IMR-90 (cell line): Measurements from ENCODE around the gene PITPNC1. TPM values are rescaled to one million over a fixed set of nuclear protein-coding genes. Genes with fewer than 3 reads are reported as not detected.

Experiments
- ATAC-seq: fragments of 200-7000 bp; cut with Tn5 transposase; 2 replicates; pipeline ENCODE4 v1.9.1; 2020; ENCODE audit warnings: low read depth, mild to moderate bottlenecking, moderate library complexity
- BruUV-seq: library from RNA; stranded (reverse); fragments of 400-500 nt; replicated peaks from 2 replicates; lab custom pipeline; 2021; lab: Mats Ljungman, UMichigan
- CTCF ChIA-PET: fragments of 300-600 bp; formaldehyde crosslinking; extraction: SDS; loops from one replicate; lab custom pipeline; 2021; ENCODE audit warnings: antibody characterized with exemption; lab: Yijun Ruan, JAX
- POLR2A ChIA-PET: fragments of 300-600 bp; sonication (Branson Sonifier 250); formaldehyde crosslinking; loops from one replicate; lab custom pipeline; 2022; ENCODE audit warnings: antibody characterized with exemption; ENCODE audit not compliant: unreplicated experiment; lab: Charles Lee
- DNase-seq: peaks from one replicate; pipeline ENCODE4 v3.0.0; 2013
- H2AFZ ChIP-seq: replicated peaks from 2 replicates; pipeline ENCODE3; 2013; ENCODE audit warnings: low read length, mild to moderate bottlenecking; ENCODE audit not compliant: poor library complexity
- H2AK5ac ChIP-seq: 2 replicates; pipeline ENCODE4 v1.6.1; 2013; ENCODE audit warnings: low read depth, low read length, inconsistent platforms
- H2AK9ac ChIP-seq: replicated peaks from 2 replicates; pipeline ENCODE3; 2013; ENCODE audit warnings: mild to moderate bottlenecking, low read depth, low read length, moderate library complexity; ENCODE audit not compliant: poor library complexity
- H2BK120ac ChIP-seq: 2 replicates; pipeline ENCODE4 v1.6.1; 2013; ENCODE audit warnings: low read depth, low read length, inconsistent platforms
- H2BK15ac ChIP-seq: 3 replicates; pipeline ENCODE4 v1.6.1; 2013; ENCODE audit warnings: low read depth, low read length, inconsistent platforms
- H2BK20ac ChIP-seq: 2 replicates; pipeline ENCODE4 v1.6.1; 2013; ENCODE audit warnings: low read depth, mild to moderate bottlenecking, inconsistent platforms, low read length, moderate library complexity
- H2BK5ac ChIP-seq: 2 replicates; pipeline ENCODE4 v1.6.1; 2013; ENCODE audit warnings: mild to moderate bottlenecking, low read depth, low read length, inconsistent platforms; ENCODE audit not compliant: poor library complexity, severe bottlenecking
- H3K14ac ChIP-seq: replicated peaks from 2 replicates; pipeline ENCODE4 v1.6.1; 2013; ENCODE audit warnings: low read depth, low read length, inconsistent platforms
- H3K18ac ChIP-seq: 2 replicates; pipeline ENCODE4 v1.6.1; 2013; ENCODE audit warnings: low read depth, low read length, control low read depth
- H3K23ac ChIP-seq: 2 replicates; pipeline ENCODE4 v1.6.1; 2013; ENCODE audit warnings: low read depth, low read length, inconsistent platforms
- H3K27ac ChIP-seq: 2 replicates; pipeline ENCODE4 v1.5.1; 2013; ENCODE audit warnings: mild to moderate bottlenecking, control low read depth, low read length; ENCODE audit not compliant: insufficient read depth
- H3K27me3 ChIP-seq: 2 replicates; pipeline ENCODE4 v1.6.1; 2013; ENCODE audit warnings: low read length; ENCODE audit not compliant: control insufficient read depth, insufficient read depth
- H3K36me3 ChIP-seq: 2 replicates; pipeline ENCODE4 v1.6.1; 2013; ENCODE audit warnings: low read length, mixed read lengths; ENCODE audit not compliant: control insufficient read depth, insufficient read depth
- H3K4ac ChIP-seq: 2 replicates; pipeline ENCODE4 v1.6.1; 2013; ENCODE audit warnings: low read depth, low read length, inconsistent platforms
- H3K4me1 ChIP-seq: 2 replicates; pipeline ENCODE4 v1.6.1; 2013; ENCODE audit warnings: low read length, mixed read lengths; ENCODE audit not compliant: control insufficient read depth, insufficient read depth
- H3K4me2 ChIP-seq: 2 replicates; pipeline ENCODE4 v1.6.1; 2013; ENCODE audit warnings: low read depth, mild to moderate bottlenecking, control low read depth, low read length, moderate library complexity
- H3K4me3 ChIP-seq: 2 replicates; pipeline ENCODE4 v1.5.1; 2013; ENCODE audit warnings: low read depth, mild to moderate bottlenecking, control low read depth, low read length, moderate library complexity; ENCODE audit not compliant: insufficient read depth
- H3K56ac ChIP-seq: 2 replicates; pipeline ENCODE4 v1.6.1; 2013; ENCODE audit warnings: low read length, inconsistent platforms; ENCODE audit not compliant: insufficient read depth; ENCODE audit errors: extremely low read depth
- H3K79me1 ChIP-seq, 2 experiments: 2 replicates each; pipeline ENCODE4 v1.6.1; 2013; ENCODE audit warnings: low read length in 2 of 2, inconsistent platforms in 1 of 2, low read depth in 1 of 2
- H3K9ac ChIP-seq: 2 replicates; pipeline ENCODE4 v1.6.1; 2013; ENCODE audit warnings: low read depth, low read length, control low read depth
- H3K9me1 ChIP-seq: 2 replicates; pipeline ENCODE4 v1.6.1; 2013; ENCODE audit warnings: low read length, inconsistent platforms; ENCODE audit not compliant: insufficient read depth
- H3K9me3 ChIP-seq: 2 replicates; pipeline ENCODE4 v1.6.1; 2013; ENCODE audit warnings: low read length; ENCODE audit not compliant: control insufficient read depth, insufficient read depth
- H4K20me1 ChIP-seq: 2 replicates; pipeline ENCODE4 v1.6.1; 2013; ENCODE audit warnings: low read length, inconsistent platforms; ENCODE audit not compliant: insufficient read depth
- H4K5ac ChIP-seq: 2 replicates; pipeline ENCODE4 v1.6.1; 2013; ENCODE audit warnings: mild to moderate bottlenecking, low read depth, low read length, control low read depth
- H4K8ac ChIP-seq, 2 experiments: 2 replicates each; pipeline ENCODE4 v1.6.1; 2013; ENCODE audit warnings: low read depth in 2 of 2, low read length in 2 of 2, control low read depth in 1 of 2, inconsistent platforms in 1 of 2
- H4K91ac ChIP-seq: 2 replicates; pipeline ENCODE4 v1.6.1; 2013; ENCODE audit warnings: low read depth, low read length, inconsistent platforms; ENCODE audit not compliant: insufficient read depth
- CHD1 ChIP-seq: IDR thresholded peaks from 2 replicates; pipeline ENCODE4 v1.6.1; 2012; ENCODE audit warnings: low read depth, low read length, improper control_type of control experiment
- MAFK ChIP-seq: IDR thresholded peaks from 2 replicates; pipeline ENCODE4 v1.6.1; 2012; ENCODE audit warnings: low read depth, low read length, improper control_type of control experiment
- RAD21 ChIP-seq: IDR thresholded peaks from 2 replicates; pipeline ENCODE4 v1.6.1; 2012; ENCODE audit warnings: low read length, improper control_type of control experiment
- RFX5 ChIP-seq: IDR thresholded peaks from 2 replicates; pipeline ENCODE4 v1.8.0; 2012; ENCODE audit warnings: low read depth, mild to moderate bottlenecking, low read length, moderate library complexity
- WGBS, 2 experiments: methylation state at CpG; one replicate each; pipeline versions ENCODE4 v1.1.5 to v1.1.7; 2013; ENCODE audit warnings: missing lambda C conversion rate in 2 of 2; ENCODE audit not compliant: insufficient read length in 1 of 2; ENCODE audit errors: extremely low coverage in 2 of 2; 5-methylcytosine and 5-hydroxymethylcytosine counted together
- dilution Hi-C: fragments of 300-500 bp; cut with HindIII; formaldehyde crosslinking; loops from one replicate; pipeline ENCODE4 v1.14.3; 2018; ENCODE audit warnings: low sequenced_read_pairs; ENCODE audit not compliant: unreplicated experiment
- in situ Hi-C: fragments of 300-500 bp; cut with MboI; formaldehyde crosslinking; loops from 3 replicates; pipeline ENCODE4 v1.14.3; 2019; ENCODE audit warnings: low sequenced_read_pairs, inconsistent platforms, mixed read lengths
- intact Hi-C: fragments of 100-400 bp; cut with micrococcal nuclease; formaldehyde crosslinking; loops from 2 replicates; pipeline ENCODE4 v1.10.0; 2022
- polyA plus RNA-seq, 3 experiments: library from polyadenylated mRNA; depleted of rRNA; stranded (reverse); fragments of >200 nt; gene quantifications; 2 replicates each; pipeline ENCODE4 v1.2.3, GENCODE V29; 2012; ENCODE audit warnings: low replicate concordance in 1 of 3
- total RNA-seq: library from RNA; depleted of rRNA; stranded (reverse); fragments of >200 nt; gene quantifications from 2 replicates; pipeline ENCODE4 v1.2.3, GENCODE V29; 2012
- TF ChIP-seq, protein P1 (sequence below): fragments of 150-350 bp; IDR thresholded peaks from 2 replicates; pipeline ENCODE4 v1.6.1; 2016; ENCODE audit warnings: low read depth, mild to moderate bottlenecking, low read length, moderate library complexity, borderline replicate concordance
- TF ChIP-seq, protein P2 (sequence below): conservative IDR thresholded peaks from 2 replicates; pipeline ENCODE4 v1.5.1; 2012; ENCODE audit warnings: mild to moderate bottlenecking, low read depth, low read length, improper control_type of control experiment

The PITPNC1 gene
- total and polyA plus RNA-seq, 2 of the 4 experiments (the other 2 are of a cell fraction) = 4.1 TPM

DNA sequence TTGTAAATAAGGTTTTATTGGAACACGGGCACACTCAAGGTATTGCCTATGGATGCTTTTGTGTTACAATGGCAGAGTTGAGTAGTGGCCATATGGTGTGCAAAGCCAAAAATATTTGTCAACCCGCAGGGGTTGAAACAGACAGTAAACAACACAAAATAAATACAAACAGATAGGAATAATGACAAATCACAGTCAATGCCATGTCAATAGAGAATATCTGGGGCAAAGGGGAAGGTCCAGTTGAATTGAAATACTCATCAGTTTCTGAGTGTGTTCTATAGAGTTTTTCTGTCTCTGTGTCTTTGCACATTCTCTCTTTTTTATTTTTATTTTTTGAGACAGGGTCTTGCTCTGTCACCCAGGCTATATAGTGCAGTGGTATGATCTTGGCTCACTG is 37.5 kb downstream of the PITPNC1 start:
- Histone ChIP-seq H4K8ac (no peak overlapping the region), H3K9me3 (no peaks in the 10 kb centered on the region), H2BK20ac (no peak overlapping the region), H3K27me3 (no peaks in the 10 kb centered on the region), H3K4me3 (no peak overlapping the region), H3K4me2 (no peak overlapping the region), H3K27ac (no peak overlapping the region), H3K56ac (no peak overlapping the region), H4K20me1 (no peaks in the 10 kb centered on the region), H2AK9ac (no peak overlapping the region), H2BK5ac (no peak overlapping the region), H3K23ac (no peak overlapping the region), H4K5ac (no peak overlapping the region), H2BK15ac (no peak overlapping the region), H3K9ac (no peak overlapping the region), H3K36me3 (no peaks in the 10 kb centered on the region), H3K4me1 (peaks cover 2% of the 10 kb centered on the region; the same call in 1 of the 2 replicates), H3K18ac (no peak overlapping the region), H2BK120ac (no peak overlapping the region), H3K79me1 (peaks cover 15 to 23% of the 10 kb centered on the region in 2 experiments), H3K9me1 (peaks cover 8% of the 10 kb centered on the region; the same call in 1 of the 2 replicates), H3K14ac (no peak overlapping the region), H4K91ac (no peak overlapping the region), H2AK5ac (no peak overlapping the region), H2AFZ (no peak overlapping the region), H3K4ac (no peak overlapping the region)
- DNase-seq (no peak), ATAC-seq (no peak)
- no peak for TF ChIP-seq CHD1
- TF ChIP-seq RFX5 = no peak
- no peak for TF ChIP-seq RAD21
- TF ChIP-seq, protein P1, sequence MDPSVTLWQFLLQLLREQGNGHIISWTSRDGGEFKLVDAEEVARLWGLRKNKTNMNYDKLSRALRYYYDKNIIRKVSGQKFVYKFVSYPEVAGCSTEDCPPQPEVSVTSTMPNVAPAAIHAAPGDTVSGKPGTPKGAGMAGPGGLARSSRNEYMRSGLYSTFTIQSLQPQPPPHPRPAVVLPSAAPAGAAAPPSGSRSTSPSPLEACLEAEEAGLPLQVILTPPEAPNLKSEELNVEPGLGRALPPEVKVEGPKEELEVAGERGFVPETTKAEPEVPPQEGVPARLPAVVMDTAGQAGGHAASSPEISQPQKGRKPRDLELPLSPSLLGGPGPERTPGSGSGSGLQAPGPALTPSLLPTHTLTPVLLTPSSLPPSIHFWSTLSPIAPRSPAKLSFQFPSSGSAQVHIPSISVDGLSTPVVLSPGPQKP = no peak
- TF ChIP-seq, protein P2, sequence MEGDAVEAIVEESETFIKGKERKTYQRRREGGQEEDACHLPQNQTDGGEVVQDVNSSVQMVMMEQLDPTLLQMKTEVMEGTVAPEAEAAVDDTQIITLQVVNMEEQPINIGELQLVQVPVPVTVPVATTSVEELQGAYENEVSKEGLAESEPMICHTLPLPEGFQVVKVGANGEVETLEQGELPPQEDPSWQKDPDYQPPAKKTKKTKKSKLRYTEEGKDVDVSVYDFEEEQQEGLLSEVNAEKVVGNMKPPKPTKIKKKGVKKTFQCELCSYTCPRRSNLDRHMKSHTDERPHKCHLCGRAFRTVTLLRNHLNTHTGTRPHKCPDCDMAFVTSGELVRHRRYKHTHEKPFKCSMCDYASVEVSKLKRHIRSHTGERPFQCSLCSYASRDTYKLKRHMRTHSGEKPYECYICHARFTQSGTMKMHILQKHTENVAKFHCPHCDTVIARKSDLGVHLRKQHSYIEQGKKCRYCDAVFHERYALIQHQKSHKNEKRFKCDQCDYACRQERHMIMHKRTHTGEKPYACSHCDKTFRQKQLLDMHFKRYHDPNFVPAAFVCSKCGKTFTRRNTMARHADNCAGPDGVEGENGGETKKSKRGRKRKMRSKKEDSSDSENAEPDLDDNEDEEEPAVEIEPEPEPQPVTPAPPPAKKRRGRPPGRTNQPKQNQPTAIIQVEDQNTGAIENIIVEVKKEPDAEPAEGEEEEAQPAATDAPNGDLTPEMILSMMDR = no peak
- TF ChIP-seq MAFK = no peak
- ChIA-PET POLR2A (no interaction called here), CTCF (interaction anchor here (0.7 kb wide), 1 partner anchor 802 kb away, joined by 3 read pairs; no protein-coding TSS in a partner anchor)
- WGBS, 2 experiments = no CpG with 5 or more reads among the region's 2 CpGs
- intact Hi-C loops (no loop called here), in situ Hi-C loops (no loop called here), dilution Hi-C loops (no loop called here)
- BruUV-seq = no TSS peak
